GM13976 (cell line): ENCODE data around the gene MLF2.

Experiments used
- DNase-seq: peaks from one replicate; pipeline ENCODE4 v3.0.0; 2012; ENCODE audit warnings: low spot score
- in situ Hi-C: fragments of 300-500 bp; cut with MboI; formaldehyde crosslinking; loops from one replicate; pipeline ENCODE4 v1.12.0; 2022; ENCODE audit warnings: low sequenced_read_pairs, mixed read lengths, inconsistent platforms; ENCODE audit not compliant: unreplicated experiment
- TF ChIP-seq, protein P1 (sequence below): IDR thresholded peaks from 2 replicates; pipeline ENCODE4 v1.5.1; 2012; ENCODE audit warnings: borderline replicate concordance, mild to moderate bottlenecking; ENCODE audit not compliant: insufficient read depth; ENCODE audit errors: extremely low read depth, missing control alignments, control extremely low read depth

Gene MLF2

DNA sequence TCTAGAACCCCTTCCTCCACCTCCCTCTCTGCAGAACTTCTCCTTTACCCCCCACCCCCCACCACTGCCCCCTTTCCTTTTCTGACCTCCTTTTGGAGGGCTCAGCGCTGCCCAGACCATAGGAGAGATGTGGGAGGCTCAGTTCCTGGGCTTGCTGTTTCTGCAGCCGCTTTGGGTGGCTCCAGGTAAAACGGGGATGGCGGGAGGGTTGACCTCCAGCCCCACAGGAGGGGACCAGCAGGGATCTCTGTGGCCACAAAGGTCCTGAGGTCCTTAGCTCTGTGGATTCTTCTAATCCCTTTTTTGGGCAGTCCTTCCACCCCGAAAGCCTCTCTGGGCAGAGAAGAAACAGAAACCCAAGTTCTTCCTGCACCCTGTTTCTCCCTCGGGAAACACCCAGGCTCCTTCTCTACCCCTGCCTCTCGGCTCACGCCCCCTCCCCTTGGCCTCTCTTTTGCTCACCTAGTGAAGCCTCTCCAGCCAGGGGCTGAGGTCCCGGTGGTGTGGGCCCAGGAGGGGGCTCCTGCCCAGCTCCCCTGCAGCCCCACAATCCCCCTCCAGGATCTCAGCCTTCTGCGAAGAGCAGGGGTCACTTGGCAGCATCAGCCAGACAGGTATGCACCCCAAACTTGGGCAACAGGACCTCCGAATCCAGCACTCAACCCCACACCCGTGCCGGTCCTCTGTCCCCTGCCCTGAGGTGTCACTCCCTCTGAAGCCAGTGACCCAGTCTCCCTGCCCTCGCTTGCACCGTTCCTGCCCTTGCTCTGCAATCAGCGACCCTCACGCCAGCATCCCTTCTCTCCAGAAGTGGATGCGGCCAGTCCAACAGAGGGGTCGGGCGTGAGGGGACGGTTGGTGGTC lies 20.0 kb upstream of the MLF2 start:
- TF ChIP-seq, protein P1, sequence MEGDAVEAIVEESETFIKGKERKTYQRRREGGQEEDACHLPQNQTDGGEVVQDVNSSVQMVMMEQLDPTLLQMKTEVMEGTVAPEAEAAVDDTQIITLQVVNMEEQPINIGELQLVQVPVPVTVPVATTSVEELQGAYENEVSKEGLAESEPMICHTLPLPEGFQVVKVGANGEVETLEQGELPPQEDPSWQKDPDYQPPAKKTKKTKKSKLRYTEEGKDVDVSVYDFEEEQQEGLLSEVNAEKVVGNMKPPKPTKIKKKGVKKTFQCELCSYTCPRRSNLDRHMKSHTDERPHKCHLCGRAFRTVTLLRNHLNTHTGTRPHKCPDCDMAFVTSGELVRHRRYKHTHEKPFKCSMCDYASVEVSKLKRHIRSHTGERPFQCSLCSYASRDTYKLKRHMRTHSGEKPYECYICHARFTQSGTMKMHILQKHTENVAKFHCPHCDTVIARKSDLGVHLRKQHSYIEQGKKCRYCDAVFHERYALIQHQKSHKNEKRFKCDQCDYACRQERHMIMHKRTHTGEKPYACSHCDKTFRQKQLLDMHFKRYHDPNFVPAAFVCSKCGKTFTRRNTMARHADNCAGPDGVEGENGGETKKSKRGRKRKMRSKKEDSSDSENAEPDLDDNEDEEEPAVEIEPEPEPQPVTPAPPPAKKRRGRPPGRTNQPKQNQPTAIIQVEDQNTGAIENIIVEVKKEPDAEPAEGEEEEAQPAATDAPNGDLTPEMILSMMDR, result no peak
- DNase-seq, result peak; percentile 68
- in situ Hi-C loops, result no loop called here

DNA sequence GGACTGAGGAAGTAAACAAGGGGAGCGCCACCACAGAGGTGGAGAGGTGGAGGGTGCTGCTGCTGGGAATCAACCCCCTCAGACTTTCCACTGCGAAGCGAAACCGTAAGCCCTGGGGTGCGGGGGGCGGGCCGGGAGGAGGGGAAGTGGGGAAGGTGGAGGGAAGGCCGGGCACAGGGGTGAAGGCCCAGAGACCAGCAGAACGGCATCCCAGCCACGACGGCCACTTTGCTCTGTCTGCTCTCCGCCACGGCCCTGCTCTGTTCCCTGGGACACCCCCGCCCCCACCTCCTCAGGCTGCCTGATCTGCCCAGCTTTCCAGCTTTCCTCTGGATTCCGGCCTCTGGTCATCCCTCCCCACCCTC lies 19.4 kb upstream of the MLF2 start, which contains the start of gene LAG3:
TSS of gene LAG3 (plus strand) at position 190 of the 365 bp plus-strand sequence. CDS start 333 bp downstream, outside the sequence.
- in situ Hi-C loops, result no loop called here
- TF ChIP-seq, protein P1, result no peak
- peak; percentile 76 for DNase-seq

DNA sequence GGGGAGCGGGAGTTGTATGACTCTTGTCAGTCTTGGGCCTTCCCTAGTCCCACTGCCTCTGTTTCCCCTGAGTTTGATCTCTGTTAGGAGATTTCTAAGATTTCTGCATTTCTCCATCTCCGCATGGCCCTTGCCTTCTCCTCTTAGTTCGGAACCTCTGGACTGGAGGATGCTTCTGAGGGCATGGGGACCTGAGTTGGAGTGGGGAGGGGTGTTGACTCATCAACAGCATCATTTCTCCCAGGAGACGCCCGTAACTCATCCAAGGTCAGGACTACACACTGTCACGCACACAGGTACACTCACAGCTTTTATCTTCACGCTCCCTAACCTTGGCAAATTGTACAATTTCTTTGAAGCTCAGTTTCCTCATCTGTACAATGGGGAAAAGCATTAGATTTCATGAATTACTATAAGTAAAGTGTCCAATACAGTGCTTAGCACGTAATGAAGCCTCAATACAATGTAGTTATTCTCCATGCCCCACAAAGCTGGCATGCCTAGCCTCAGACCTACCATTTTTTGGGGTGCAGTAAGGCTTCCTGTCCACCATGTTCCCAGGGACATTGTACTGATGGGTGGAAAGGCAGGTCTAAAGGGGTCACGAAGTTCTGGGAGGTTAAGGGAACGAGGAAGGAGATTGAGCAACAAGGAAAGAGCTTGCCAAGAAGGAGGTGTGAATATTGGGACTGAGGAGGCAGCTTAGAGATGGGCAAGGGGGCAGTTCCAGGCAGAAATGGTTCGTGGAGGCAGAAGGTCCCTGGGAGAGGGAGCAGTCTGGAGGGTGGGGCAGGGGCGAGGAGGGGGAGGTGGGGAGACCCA lies 18.8 kb upstream of the MLF2 start:
- TF ChIP-seq, protein P1, result no peak
- DNase-seq, result no peak
- in situ Hi-C loops, result no loop called here

DNA sequence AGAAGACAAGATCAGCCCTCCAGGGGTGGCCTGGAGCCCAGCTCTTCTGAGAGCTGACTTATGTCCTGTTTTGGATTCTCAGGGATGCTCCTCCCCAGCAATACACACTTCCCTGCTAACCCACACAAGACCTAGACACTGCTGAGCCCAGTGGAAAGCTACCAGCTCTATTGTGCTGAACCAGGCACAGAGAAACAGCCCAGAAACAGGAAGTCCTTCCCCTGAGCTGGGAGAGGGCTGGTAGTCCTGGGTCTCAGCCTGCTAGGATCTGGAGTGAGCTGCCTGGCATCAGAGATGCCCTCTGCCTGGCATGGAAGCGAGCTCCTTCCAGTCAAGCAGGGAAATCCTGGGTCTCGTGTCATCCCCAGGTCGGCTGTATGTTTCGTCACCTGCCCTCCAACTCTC lies 18.2 kb upstream of the MLF2 start:
- TF ChIP-seq, protein P1, result no peak
- DNase-seq, result no peak
- in situ Hi-C loops, result no loop called here

DNA sequence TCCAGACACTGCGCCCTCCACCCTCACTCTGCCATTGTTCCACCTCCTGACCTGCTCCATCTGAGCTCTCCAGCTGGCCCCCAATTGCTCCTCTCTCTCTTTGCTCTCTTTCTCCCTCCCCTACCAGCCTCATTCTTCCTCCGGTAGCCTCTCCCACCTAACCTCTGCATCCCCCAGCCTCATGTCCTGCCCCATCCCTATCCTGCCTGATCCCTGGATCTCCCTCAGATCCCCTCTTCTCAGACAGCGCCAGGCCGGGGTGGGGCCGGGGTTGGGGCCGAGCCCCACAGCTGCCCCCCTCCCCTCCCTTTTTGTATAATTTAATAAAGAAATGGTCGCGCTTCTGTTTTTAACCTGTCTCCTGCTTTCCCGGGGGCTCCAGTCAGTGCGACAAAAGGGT lies 17.7 kb upstream of the MLF2 start:
- no peak for DNase-seq
- in situ Hi-C loops, result no loop called here
- TF ChIP-seq, protein P1, result no peak

DNA sequence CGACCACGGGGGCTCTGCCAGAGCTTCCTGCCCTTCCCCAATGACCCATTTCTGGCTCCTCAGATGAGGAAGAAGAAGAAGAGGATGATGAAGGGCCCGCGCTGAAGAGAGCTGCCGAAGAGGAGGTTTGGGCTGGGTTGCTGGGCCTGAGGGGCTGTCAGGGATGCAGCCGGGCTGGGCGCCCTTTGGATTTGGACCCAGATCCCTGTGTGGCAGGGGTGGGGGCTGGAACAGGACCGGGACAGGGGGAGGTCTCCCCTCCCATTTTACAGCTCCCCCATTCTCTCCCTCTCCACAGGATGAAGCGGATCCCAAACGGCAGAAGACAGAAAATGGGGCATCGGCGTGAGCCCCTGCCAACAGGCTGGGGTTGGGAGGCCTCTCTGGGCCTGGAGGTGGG lies 17.2 kb upstream of the MLF2 start:
- no peak for DNase-seq
- TF ChIP-seq, protein P1, result no peak
- in situ Hi-C loops, result no loop called here
